SK-N-MC (cell line): ENCODE results near the gene B4GALT2.

Experiments used
- EZH2 ChIP-seq: fragments of 200-600 bp; sonication (generic); IDR thresholded peaks from one replicate; pipeline ENCODE4 v1.6.1; 2017; ENCODE audit warnings: antibody characterized with exemption
- POLR2AphosphoS5 ChIP-seq: IDR thresholded peaks from 2 replicates; pipeline ENCODE4 v1.6.1; 2012; ENCODE audit warnings: mild to moderate bottlenecking, low read depth, low read length, borderline replicate concordance

DNA sequence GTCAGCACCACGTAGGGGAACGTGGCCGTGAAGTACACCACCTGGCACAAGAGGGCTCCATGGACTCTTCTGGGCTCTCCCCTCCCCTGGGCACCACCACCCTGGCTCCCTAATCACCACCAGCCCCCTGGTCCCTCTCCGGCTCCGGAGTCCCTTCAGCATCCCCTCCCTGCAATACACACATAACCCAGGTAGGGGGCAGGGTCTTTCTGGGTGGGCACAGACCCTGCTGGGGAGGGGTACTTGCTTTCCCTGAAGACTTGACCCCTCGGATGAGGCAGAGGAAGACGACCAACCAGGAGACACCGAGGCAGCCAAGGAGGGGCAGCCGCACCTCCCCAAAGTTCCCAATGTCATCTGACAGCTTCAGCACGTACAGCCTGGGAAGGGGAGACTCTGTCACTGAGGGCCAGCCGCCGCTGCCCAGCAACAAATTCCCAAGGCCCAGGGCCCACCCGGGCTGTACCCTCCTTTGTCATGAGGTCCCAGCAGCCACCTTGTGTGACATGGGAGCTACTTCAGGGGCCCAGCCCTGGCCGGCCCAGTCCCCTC is 23.7 kb downstream of the B4GALT2 start:
- TF ChIP-seq EZH2, result no peak
- TF ChIP-seq POLR2AphosphoS5, result no peak
